GM19025 (cell line): Measurements from ENCODE around the gene CSTPP1.

Experiments used
- ATAC-seq: cut with Tn5 transposase; IDR thresholded peaks from one replicate; pipeline ENCODE4 v1.9.1; 2021; ENCODE audit warnings: mild to moderate bottlenecking, low read depth, moderate library complexity; ENCODE audit not compliant: unreplicated experiment

The CSTPP1 gene

GRCh38 chr11:47028195-47029093 is 91.9 kb downstream of the CSTPP1 start:
- ATAC-seq: no peak

GRCh38 chr11:47033439-47033838 is 96.9 kb downstream of the CSTPP1 start:
- ATAC-seq: no peak

GRCh38 chr11:47034091-47034490 is 97.5 kb downstream of the CSTPP1 start:
- ATAC-seq: no peak

GRCh38 chr11:47035108-47035507 is 98.5 kb downstream of the CSTPP1 start:
- no peak for ATAC-seq

GRCh38 chr11:47044119-47044518 is 107.6 kb downstream of the CSTPP1 start:
- ATAC-seq: no peak

GRCh38 chr11:47047972-47048371 is 111.4 kb downstream of the CSTPP1 start:
- no peak for ATAC-seq

GRCh38 chr11:47050284-47050683 is 113.7 kb downstream of the CSTPP1 start:
- no peak for ATAC-seq

- ATAC-seq: no peak
Observed at GRCh38 chr11:47051217-47051616, 114.7 kb downstream of the CSTPP1 start.

GRCh38 chr11:47052165-47052564 is 115.6 kb downstream of the CSTPP1 start:
- no peak for ATAC-seq

GRCh38 chr11:47052576-47052975 is 116.0 kb downstream of the CSTPP1 start:
- ATAC-seq: no peak

- no peak for ATAC-seq
Observed at GRCh38 chr11:47055534-47055933, 119.0 kb downstream of the CSTPP1 start.

- no peak for ATAC-seq
Observed at GRCh38 chr11:47056261-47056915, 119.8 kb downstream of the CSTPP1 start.

GRCh38 chr11:47057365-47057764 is 120.8 kb downstream of the CSTPP1 start:
- ATAC-seq: no peak

- ATAC-seq: no peak
Observed at GRCh38 chr11:47060807-47061206, 124.2 kb downstream of the CSTPP1 start.

GRCh38 chr11:47061429-47062178 is 125.0 kb downstream of the CSTPP1 start:
- no peak for ATAC-seq

- no peak for ATAC-seq
Observed at GRCh38 chr11:47062736-47063135, 126.2 kb downstream of the CSTPP1 start.

- ATAC-seq: no peak
Observed at GRCh38 chr11:47067401-47067800, 130.8 kb downstream of the CSTPP1 start.

GRCh38 chr11:47070769-47071168 is 134.2 kb downstream of the CSTPP1 start:
- no peak for ATAC-seq

- ATAC-seq: no peak
Observed at GRCh38 chr11:47071341-47071740, 134.8 kb downstream of the CSTPP1 start.

- ATAC-seq: no peak
Observed at GRCh38 chr11:47071791-47072261, 135.3 kb downstream of the CSTPP1 start.
